Left colon (tissue), 2 donors: Measurements from ENCODE around the gene CCDC12. TPM values are rescaled to one million over a fixed set of nuclear protein-coding genes. Genes with fewer than 3 reads are reported as not detected.

ENCODE experiments used
- ATAC-seq: fragments of 200-7000 bp; cut with Tn5 transposase; one replicate; pipeline ENCODE4 v1.9.1; 2020; ENCODE audit warnings: mild to moderate bottlenecking, moderate library complexity
- DNase-seq, 2 donors: peaks; one replicate each; pipeline ENCODE4 v3.0.0-alpha.2; 2020
- intact Hi-C, 2 donors: fragments of 100-400 bp; cut with DNase I in 1 of 2; cut with micrococcal nuclease in 1 of 2; formaldehyde crosslinking; loops; one replicate each; pipeline versions ENCODE4 v1.11.2 to v1.14.0; 2022; cut with DNase I, micrococcal nuclease
- total RNA-seq, 2 donors: library from RNA; stranded (reverse); fragmentation: NEBNext Ultra II Directional; extraction: Animal tissue kit (Norgen Biotek cat#: 25700); gene quantifications; one replicate each; pipeline ENCODE4 v1.2.1, GENCODE V29; 2021
- donor health status: DM: no; HTN: no; CAD: no.
- donor health status: DM: yes; HTN: yes; CAD: no.

CCDC12 gene
- total RNA-seq, 2 donors from 2014 or later: 40.0 to 54.4 TPM

DNA sequence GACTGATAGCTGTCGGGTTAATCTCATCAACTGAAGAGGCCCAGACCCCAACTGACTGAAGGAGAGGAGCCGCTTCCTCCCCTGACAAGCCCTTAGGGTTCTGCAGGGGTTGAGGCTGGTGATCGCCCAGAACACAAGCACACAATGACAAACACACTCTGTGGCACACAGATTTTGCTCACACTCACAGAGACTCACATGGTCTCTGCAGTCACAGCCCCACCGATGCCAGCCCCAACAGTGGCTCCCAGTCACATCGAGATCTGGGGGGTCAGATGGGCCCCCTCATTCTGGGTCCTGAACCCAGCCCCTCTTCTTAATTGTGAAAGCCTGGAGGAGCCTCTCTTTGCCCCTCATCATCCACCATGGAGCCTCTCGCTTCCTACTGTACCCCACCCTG is 82.3 kb downstream of the CCDC12 start:
- ATAC-seq (no peak), DNase-seq (no peak)
- intact Hi-C loops: loop anchor here in 1 of 2 donors (5.0 kb wide), 1 partner anchor 187 kb away; no protein-coding TSS in a partner anchor

DNA sequence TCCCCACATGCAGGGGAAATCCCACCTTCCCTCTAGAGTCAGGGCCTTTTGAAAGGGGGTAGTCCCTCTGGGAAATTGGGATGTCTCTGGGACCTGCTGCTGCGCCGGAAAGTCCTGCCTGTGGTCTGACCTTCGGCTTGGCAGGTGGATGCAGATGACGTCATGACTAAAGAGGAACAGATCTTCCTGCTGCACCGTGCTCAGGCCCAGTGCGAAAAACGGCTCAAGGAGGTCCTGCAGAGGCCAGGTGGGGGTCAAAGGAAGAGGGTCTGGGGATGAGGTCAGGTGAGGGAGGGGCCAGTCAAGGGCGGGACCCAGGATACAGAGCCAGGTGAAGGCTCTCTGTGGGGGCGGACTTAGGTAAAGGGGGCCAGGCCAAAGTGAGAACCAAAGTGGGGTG is 82.8 kb downstream of the CCDC12 start:
- DNase-seq (no peak), ATAC-seq (no peak)
- intact Hi-C loops: loop anchor here in 1 of 2 donors (5.0 kb wide), 1 partner anchor 186 kb away; no protein-coding TSS in a partner anchor

DNA sequence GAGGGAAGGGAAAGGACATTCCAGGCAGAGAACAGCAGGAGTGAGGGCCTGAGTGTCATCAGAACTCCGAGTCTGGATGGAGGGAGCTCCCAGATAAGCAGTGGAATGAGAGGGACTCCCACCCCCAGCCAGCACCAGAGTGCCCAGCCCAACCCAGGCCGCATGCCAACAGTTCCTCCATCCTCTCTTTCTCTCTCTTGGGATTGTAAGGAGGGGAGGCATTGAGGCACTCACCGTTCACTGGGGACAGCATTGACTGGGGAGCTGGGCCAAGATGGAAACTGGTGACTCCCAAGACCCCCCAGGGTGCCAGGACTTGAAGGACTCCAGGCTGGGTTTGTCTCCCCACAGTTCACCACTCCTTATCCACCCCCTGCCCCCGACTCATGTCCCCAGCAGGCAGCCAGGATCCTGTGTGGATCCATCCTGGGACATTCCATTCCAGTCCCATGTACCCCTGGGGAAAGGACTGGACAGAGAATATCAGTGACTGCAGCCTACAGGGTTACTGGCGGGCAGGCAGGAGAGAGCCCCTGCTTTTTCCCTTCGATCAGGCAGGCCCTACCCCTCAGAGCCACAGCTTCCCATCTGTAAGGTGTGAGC is 83.3 kb downstream of the CCDC12 start:
- ATAC-seq: no peak
- DNase-seq: no peak
- intact Hi-C loops: loop anchor here in 1 of 2 donors (5.0 kb wide), 1 partner anchor 186 kb away; no protein-coding TSS in a partner anchor

GRCh38 chr3:46892285-46893145 is 84.0 kb downstream of the CCDC12 start:
- DNase-seq: peak; percentile 61 to 67
- ATAC-seq: peak; percentile 76
- intact Hi-C loops: loop anchor here in 1 of 2 donors (5.0 kb wide), 1 partner anchor 185 kb away; no protein-coding TSS in a partner anchor

DNA sequence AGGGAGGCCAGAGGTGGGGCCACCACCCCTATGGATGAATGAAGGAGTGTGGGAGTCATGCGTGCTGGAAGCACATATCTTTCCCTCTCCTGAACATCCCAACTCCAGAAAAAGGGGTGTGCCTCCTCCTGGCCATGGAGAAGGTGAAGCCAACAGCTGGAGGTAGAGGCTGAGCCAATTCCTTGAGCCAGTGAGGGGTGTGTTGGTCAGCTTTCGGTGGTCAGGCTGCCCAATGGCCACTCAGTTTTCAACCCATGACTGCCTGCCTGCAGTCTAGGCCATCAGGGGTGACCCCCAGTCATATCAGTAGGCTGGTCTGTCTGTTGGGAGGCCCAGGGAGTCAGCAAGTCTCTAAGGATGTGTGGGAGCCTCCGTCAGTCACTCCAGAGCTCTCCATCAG is 85.4 kb downstream of the CCDC12 start:
- DNase-seq (no peak), ATAC-seq (no peak)
- intact Hi-C loops: loop anchor here in 1 of 2 donors (5.0 kb wide), 1 partner anchor 184 kb away; no protein-coding TSS in a partner anchor

DNA sequence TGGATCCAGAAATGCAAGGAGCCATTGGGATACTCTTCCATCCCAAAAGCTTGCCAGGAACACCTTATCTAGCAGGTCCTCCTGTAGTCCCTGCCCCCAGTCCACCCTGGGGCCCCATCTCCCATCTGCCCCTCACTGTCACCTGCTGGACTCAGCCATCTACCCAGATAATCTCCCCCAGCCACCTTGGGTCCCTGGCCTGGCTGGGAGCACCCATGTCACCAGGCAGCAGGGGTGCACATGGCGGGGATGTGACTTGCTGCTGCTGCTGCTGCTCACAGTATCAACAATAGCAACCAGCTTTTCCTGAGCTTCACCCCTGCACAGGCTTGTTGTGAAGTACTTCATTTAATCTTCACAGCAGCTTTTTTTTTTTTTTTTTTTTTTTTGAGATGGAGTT is 86.4 kb downstream of the CCDC12 start:
- no peak for ATAC-seq
- intact Hi-C loops: loop anchor here in 1 of 2 donors (5.0 kb wide), 1 partner anchor 183 kb away; no protein-coding TSS in a partner anchor
- no peak for DNase-seq

- intact Hi-C loops: loop anchor here in 1 of 2 donors (5.0 kb wide), 1 partner anchor 182 kb away; no protein-coding TSS in a partner anchor
- no peak for ATAC-seq
- DNase-seq: no peak
These were observed 87.0 kb downstream of the CCDC12 start for GRCh38 chr3:46889381-46890110.

DNA sequence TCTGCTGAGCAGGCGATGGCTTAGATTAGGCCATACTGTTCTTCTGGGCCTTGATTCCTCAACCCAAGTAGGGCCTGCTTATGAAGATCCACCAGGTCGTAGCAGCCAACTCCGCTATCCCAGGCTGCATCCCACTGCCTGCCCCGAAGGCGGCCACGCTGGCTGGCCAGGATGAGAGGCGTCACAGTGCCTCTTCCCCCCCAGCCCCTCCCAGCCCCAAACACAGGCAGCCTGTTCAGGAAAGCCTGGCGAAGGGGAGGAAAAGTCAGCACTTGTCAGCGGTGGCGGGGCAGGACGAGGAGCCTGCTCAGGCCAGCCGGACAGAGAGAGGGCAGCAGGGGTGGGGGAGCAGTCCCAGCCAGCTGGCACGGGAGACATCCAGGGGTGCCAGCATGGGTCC is 87.8 kb downstream of the CCDC12 start:
- intact Hi-C loops: no loop called here
- no peak for ATAC-seq
- DNase-seq: no peak

- no peak for ATAC-seq
These were observed 88.5 kb downstream of the CCDC12 start for GRCh38 chr3:46887980-46888494.

DNA sequence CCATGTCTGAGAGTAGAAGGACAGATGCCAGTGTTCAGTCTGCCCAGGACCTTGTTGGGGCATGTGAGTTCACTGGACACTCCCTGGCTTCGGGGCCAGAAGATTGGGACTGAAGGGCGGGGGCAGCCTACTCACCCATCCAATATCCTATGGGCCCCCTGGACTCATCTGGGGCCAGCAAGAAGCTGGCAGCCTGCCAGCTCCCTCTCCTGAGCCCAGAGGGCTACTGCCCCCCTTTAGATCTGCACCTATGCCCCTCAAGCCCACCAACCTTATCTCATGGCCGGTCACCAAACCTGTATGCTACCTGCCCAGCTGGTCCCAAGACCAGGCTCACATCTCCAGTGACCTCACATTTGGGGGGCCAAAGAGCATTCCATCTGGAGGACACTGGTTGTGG is 90.9 kb downstream of the CCDC12 start:
- ATAC-seq: no peak
- DNase-seq: no peak
- intact Hi-C loops: no loop called here

More at GRCh38 chr3:46887980-46888494, 88.5 kb downstream of the CCDC12 start:
- DNase-seq: no peak
- intact Hi-C loops: no loop called here

GRCh38 chr3:46884929-46885328 is 91.6 kb downstream of the CCDC12 start:
- intact Hi-C loops: no loop called here
- no peak for DNase-seq
- ATAC-seq: no peak

DNA sequence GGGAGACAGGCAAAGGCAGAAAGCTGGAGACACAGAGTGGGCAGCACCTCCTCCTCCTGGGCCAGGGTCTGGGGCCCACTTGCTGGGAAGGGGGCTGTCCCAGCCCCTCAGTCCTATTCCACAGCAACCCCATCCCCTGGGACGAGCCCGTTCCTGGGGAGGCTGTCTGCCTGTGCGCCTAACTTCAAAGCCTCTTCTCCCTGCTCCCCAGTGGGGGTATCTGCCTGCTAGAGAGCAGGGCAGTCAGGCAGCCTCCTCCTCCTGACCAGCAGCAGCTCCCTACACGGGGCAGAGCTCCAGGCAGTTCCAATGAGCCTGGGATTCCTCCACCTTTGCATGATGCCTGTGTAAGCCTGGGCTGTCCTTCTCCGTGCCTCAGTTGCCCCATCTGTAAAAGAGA is 92.1 kb downstream of the CCDC12 start:
- intact Hi-C loops: no loop called here
- DNase-seq (no peak), ATAC-seq (no peak)

- intact Hi-C loops: no loop called here
- DNase-seq (no peak), ATAC-seq (no peak)
These were observed 92.7 kb downstream of the CCDC12 start for GRCh38 chr3:46883830-46884185.

GRCh38 chr3:46883054-46883829 is 93.3 kb downstream of the CCDC12 start:
- intact Hi-C loops: no loop called here
- ATAC-seq: peak; percentile 67

GRCh38 chr3:46882377-46883053 is 94.0 kb downstream of the CCDC12 start:
- peak; percentile 40 for ATAC-seq
- no peak for DNase-seq
- intact Hi-C loops: no loop called here

More at GRCh38 chr3:46883054-46883829, 93.3 kb downstream of the CCDC12 start:
- no peak for DNase-seq

GRCh38 chr3:46881596-46882376 is 94.8 kb downstream of the CCDC12 start:
- ATAC-seq (no peak), DNase-seq (no peak)

More at GRCh38 chr3:46881596-46882376, 94.8 kb downstream of the CCDC12 start:
- intact Hi-C loops: no loop called here
